Trophoblast cell (in vitro differentiated cells and primary cell): ENCODE measurements around the gene SPACA6.
A peak's percentile ranks its signal among the peaks of the same experiment; 100 is the strongest.

Experiments
- DNase-seq, 2 donors: peaks; one replicate each; pipeline ENCODE4 v3.0.0-alpha.2; 2016
- H2AFZ ChIP-seq: 2 replicates; pipeline ENCODE4 v1.6.1; 2013; ENCODE audit warnings: low read length, moderate library complexity, mild to moderate bottlenecking; ENCODE audit not compliant: insufficient read depth, poor library complexity
- H2AK5ac ChIP-seq: 2 replicates; pipeline ENCODE4 v1.6.1; 2013; ENCODE audit warnings: mild to moderate bottlenecking, low read length
- H2BK120ac ChIP-seq: 2 replicates; pipeline ENCODE4 v1.6.1; 2013; ENCODE audit warnings: low read length, mild to moderate bottlenecking, moderate library complexity; ENCODE audit not compliant: insufficient read depth, poor library complexity
- H2BK12ac ChIP-seq: 2 replicates; pipeline ENCODE4 v1.6.1; 2013; ENCODE audit warnings: mild to moderate bottlenecking, low read length, moderate library complexity
- H2BK5ac ChIP-seq: 2 replicates; pipeline ENCODE4 v1.6.1; 2013; ENCODE audit warnings: low read length, low read depth, moderate library complexity, mild to moderate bottlenecking; ENCODE audit not compliant: poor library complexity
- H3K14ac ChIP-seq: 2 replicates; pipeline ENCODE4 v1.6.1; 2013; ENCODE audit warnings: mild to moderate bottlenecking, low read length
- H3K18ac ChIP-seq: 2 replicates; pipeline ENCODE4 v1.6.1; 2013; ENCODE audit warnings: mild to moderate bottlenecking, low read length
- H3K23ac ChIP-seq: 2 replicates; pipeline ENCODE4 v1.6.1; 2013; ENCODE audit warnings: low read length
- H3K27ac ChIP-seq: 2 replicates; pipeline ENCODE4 v1.5.1; 2013; ENCODE audit warnings: low read depth, mild to moderate bottlenecking, inconsistent platforms, low read length, moderate library complexity
- H3K27me3 ChIP-seq: 2 replicates; pipeline ENCODE4 v1.6.1; 2013; ENCODE audit warnings: inconsistent platforms, mild to moderate bottlenecking, low read length, moderate library complexity; ENCODE audit not compliant: insufficient read depth
- H3K36me3 ChIP-seq, 2 experiments: 1 replicate in 1 of 2; 2 replicates in 1 of 2; pipeline ENCODE4 v1.6.1; 2013; ENCODE audit warnings: low read length in 2 of 2, mild to moderate bottlenecking in 2 of 2, moderate library complexity in 1 of 2; ENCODE audit not compliant: insufficient read depth in 2 of 2, control insufficient read depth in 1 of 2
- H3K4ac ChIP-seq: 2 replicates; pipeline ENCODE4 v1.6.1; 2013; ENCODE audit warnings: low read depth, mild to moderate bottlenecking, low read length, moderate library complexity
- H3K4me1 ChIP-seq, 2 experiments: 1 replicate in 1 of 2; 2 replicates in 1 of 2; pipeline ENCODE4 v1.6.1; 2013; ENCODE audit warnings: low read length in 2 of 2, mild to moderate bottlenecking in 2 of 2, moderate library complexity in 1 of 2; ENCODE audit not compliant: insufficient read depth in 2 of 2, control insufficient read depth in 1 of 2
- H3K4me2 ChIP-seq: 2 replicates; pipeline ENCODE4 v1.6.1; 2013; ENCODE audit warnings: inconsistent platforms, mild to moderate bottlenecking, low read length, moderate library complexity
- H3K4me3 ChIP-seq: 2 replicates; pipeline ENCODE4 v1.5.1; 2013; ENCODE audit warnings: mild to moderate bottlenecking, low read depth, low read length, inconsistent platforms
- H3K79me1 ChIP-seq: one replicate; pipeline ENCODE4 v1.6.1; 2013; ENCODE audit warnings: low read length
- H3K79me2 ChIP-seq: 2 replicates; pipeline ENCODE4 v1.6.1; 2013; ENCODE audit warnings: low read length, mild to moderate bottlenecking; ENCODE audit not compliant: control insufficient read depth, insufficient read depth, poor library complexity
- H3K9ac ChIP-seq: 2 replicates; pipeline ENCODE4 v1.6.1; 2013; ENCODE audit warnings: mild to moderate bottlenecking, low read length
- H3K9me3 ChIP-seq: 2 replicates; pipeline ENCODE4 v1.6.1; 2013; ENCODE audit warnings: low read depth, mild to moderate bottlenecking, control low read depth, inconsistent platforms, low read length; ENCODE audit not compliant: insufficient read depth
- H4K12ac ChIP-seq: 2 replicates; pipeline ENCODE4 v1.6.1; 2013; ENCODE audit warnings: low read depth, mild to moderate bottlenecking, low read length, moderate library complexity
- H4K8ac ChIP-seq: 2 replicates; pipeline ENCODE4 v1.6.1; 2013; ENCODE audit warnings: low read depth, mild to moderate bottlenecking, low read length, moderate library complexity
- H4K91ac ChIP-seq: one replicate; pipeline ENCODE4 v1.6.1; 2013; ENCODE audit warnings: low read depth, mild to moderate bottlenecking, low read length, moderate library complexity
- WGBS: extraction: QIAGEN DNeasy Blood & Tissue Kit; methylation state at CpG from one replicate; pipeline ENCODE4 v1.1.7; 2013; ENCODE audit warnings: missing lambda C conversion rate; ENCODE audit not compliant: insufficient read length, insufficient coverage; ENCODE audit errors: extremely low coverage; 5-methylcytosine and 5-hydroxymethylcytosine counted together

Gene SPACA6

DNA sequence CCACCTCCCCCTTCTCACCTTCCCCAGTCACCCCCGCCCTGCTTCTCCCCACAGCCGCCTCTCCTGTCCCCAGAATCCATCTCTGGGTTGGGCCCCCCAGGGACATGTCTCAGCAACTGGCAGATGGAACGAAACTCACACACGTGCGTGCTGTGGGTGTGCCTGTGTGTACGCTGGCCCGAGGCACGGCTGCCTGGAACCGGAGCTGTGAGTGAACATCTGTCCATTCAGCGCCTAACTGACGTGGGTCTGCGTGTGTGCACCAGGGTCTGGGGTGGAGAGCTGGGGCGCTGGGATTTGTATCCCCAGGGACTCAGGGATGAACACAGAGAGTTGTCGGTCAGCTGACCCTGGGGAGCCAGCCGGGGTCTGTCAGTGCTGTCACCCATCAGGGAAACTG, 31.4 kb downstream of the SPACA6 start:
- no peak overlapping the region for H3K4me3 ChIP-seq
- no peak overlapping the region for H4K8ac ChIP-seq
- H3K9ac ChIP-seq: no peak overlapping the region
- H3K14ac ChIP-seq: no peak overlapping the region
- no peak overlapping the region for H4K91ac ChIP-seq
- H2BK120ac ChIP-seq: no peak overlapping the region
- H3K4me1 ChIP-seq: peaks cover under 1 to 1% of the 10 kb centered on the region in 2 experiments
- H3K18ac ChIP-seq: no peak overlapping the region
- H3K27me3 ChIP-seq: peaks cover 4% of the 10 kb centered on the region
- no peak overlapping the region for H4K12ac ChIP-seq
- H3K79me1 ChIP-seq: no peaks in the 10 kb centered on the region
- no peak for DNase-seq
- H3K79me2 ChIP-seq: no peaks in the 10 kb centered on the region
- WGBS: no CpG with 5 or more reads among the region's 15 CpGs
- H2AK5ac ChIP-seq: no peak overlapping the region
- no peak overlapping the region for H2BK5ac ChIP-seq
- no peak overlapping the region for H2BK12ac ChIP-seq
- no peak overlapping the region for H3K4me2 ChIP-seq
- H3K23ac ChIP-seq: no peak overlapping the region
- no peaks in the 10 kb centered on the region for H3K36me3 ChIP-seq
- no peak overlapping the region for H2AFZ ChIP-seq
- H3K9me3 ChIP-seq: no peaks in the 10 kb centered on the region
- no peak overlapping the region for H3K4ac ChIP-seq
- H3K27ac ChIP-seq: no peak overlapping the region

DNA sequence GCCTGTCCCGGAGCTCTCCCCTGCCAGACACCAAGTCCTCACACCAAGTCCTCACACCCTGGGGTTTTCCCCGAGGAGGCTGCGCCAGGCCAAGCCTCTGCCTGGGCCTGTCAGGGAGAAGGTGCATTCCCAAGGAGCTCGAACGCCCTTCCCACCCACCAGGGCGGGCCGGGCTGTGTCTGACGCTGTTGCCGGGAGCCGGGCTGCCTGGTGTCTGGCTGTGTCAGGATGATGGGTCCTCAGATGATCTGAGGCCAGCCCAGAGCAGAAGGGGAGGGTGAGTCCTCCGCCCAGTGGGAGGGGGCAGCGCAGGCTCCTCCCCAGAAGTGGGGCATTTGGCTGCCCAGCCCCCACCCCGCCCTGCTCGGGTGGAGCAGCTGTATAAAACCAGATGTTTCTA, 32.9 kb downstream of the SPACA6 start:
- Histone ChIP-seq H3K9ac (no peak overlapping the region), H3K4me2 (no peak overlapping the region), H4K91ac (no peak overlapping the region), H3K4me3 (no peak overlapping the region), H3K4me1 (no peaks in the 10 kb centered on the region), H4K8ac (no peak overlapping the region), H3K79me2 (no peaks in the 10 kb centered on the region), H3K27me3 (no peaks in the 10 kb centered on the region), H3K36me3 (no peaks in the 10 kb centered on the region), H3K18ac (no peak overlapping the region), H3K9me3 (peaks cover 5% of the 10 kb centered on the region), H2AK5ac (no peak overlapping the region), H4K12ac (no peak overlapping the region), H3K79me1 (no peaks in the 10 kb centered on the region), H2AFZ (no peak overlapping the region), H2BK120ac (no peak overlapping the region), H3K27ac (no peak overlapping the region), H3K4ac (no peak overlapping the region), H2BK5ac (no peak overlapping the region), H2BK12ac (no peak overlapping the region), H3K14ac (no peak overlapping the region), H3K23ac (no peak overlapping the region)
- WGBS: no CpG with 5 or more reads among the region's 14 CpGs
- DNase-seq: peak in 1 of 2 donors; percentile 23

DNA sequence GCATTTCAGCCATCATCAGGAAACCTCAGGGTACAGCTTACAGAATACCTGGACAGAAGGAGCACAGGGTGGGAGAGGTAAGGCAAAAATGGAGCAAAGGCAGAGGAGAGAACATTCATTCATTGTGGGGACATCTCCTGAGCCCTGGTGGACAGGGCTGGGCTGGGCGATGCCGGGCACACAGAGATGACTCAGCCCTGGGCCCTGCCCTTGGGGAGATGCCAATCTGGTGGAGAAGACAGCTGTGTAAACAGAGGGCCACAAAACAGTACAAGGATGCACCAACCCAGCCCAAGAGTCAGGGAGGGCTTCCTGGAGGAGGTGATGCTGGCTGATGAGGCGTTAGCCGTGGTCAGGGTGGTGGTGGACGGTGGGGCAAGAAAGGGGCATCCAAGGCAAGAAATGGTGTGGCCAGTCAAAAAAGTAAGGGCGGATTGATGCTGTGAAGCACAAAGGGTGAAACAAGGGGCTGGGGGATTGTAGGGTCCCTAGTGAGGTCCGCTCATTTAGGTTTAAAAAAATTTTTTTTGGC, 34.3 kb downstream of the SPACA6 start:
- no peak overlapping the region for H3K14ac ChIP-seq
- no peaks in the 10 kb centered on the region for H3K36me3 ChIP-seq
- no CpG with 5 or more reads among the region's 7 CpGs for WGBS

DNA sequence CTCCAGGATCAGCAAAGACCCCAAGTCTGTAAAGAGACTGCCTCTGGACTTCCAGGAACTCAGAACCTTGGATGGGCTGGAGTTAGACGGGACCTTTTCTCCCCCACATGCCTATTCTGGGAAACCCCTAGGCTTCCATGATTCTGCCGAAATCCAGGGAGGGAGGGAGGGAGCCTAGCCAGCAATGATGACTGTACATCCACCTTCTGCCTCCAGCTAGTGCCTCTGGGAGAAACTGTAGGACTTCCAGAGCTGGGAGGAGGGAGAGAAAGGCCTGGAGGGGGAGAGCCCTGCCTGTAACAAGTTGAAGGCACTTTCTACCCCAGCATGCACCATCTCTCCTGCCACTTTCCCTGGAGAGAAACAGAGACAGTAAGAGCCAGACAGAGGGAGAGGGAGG, 36.7 kb downstream of the SPACA6 start:
- Histone ChIP-seq H2AK5ac (no peak overlapping the region), H3K27me3 (no peaks in the 10 kb centered on the region), H2AFZ (no peak overlapping the region), H3K4me2 (no peak overlapping the region), H2BK12ac (no peak overlapping the region), H3K4me3 (no peak overlapping the region), H3K79me1 (no peaks in the 10 kb centered on the region), H4K8ac (no peak overlapping the region), H2BK5ac (no peak overlapping the region), H3K9ac (no peak overlapping the region), H4K12ac (no peak overlapping the region), H3K23ac (no peak overlapping the region), H2BK120ac (no peak overlapping the region), H3K4me1 (peaks cover 2 to 3% of the 10 kb centered on the region in 2 experiments), H3K18ac (no peak overlapping the region), H3K14ac (no peak overlapping the region), H3K4ac (no peak overlapping the region), H3K79me2 (no peaks in the 10 kb centered on the region), H3K9me3 (peaks cover 11% of the 10 kb centered on the region), H3K36me3 (no peaks in the 10 kb centered on the region), H3K27ac (no peak overlapping the region), H4K91ac (no peak overlapping the region)
- no peak for DNase-seq
- no CpG with 5 or more reads among the region's 2 CpGs for WGBS

More for the DNA sequence above, 34.3 kb downstream of the SPACA6 start:
- Histone ChIP-seq H3K4me3 (no peak overlapping the region), H2BK5ac (no peak overlapping the region), H3K27ac (no peak overlapping the region), H3K18ac (no peak overlapping the region), H3K79me2 (no peaks in the 10 kb centered on the region), H3K79me1 (no peaks in the 10 kb centered on the region), H4K8ac (no peak overlapping the region), H3K4me2 (no peak overlapping the region), H2AK5ac (no peak overlapping the region), H3K27me3 (no peaks in the 10 kb centered on the region), H4K12ac (no peak overlapping the region), H2AFZ (no peak overlapping the region), H2BK120ac (no peak overlapping the region), H3K23ac (no peak overlapping the region), H3K4me1 (no peaks in the 10 kb centered on the region), H3K4ac (no peak overlapping the region), H3K9ac (no peak overlapping the region), H4K91ac (no peak overlapping the region), H3K9me3 (peaks cover 10% of the 10 kb centered on the region), H2BK12ac (no peak overlapping the region)
- no peak for DNase-seq
